Cortex of kidney (tissue), 1 donor: Measurements from ENCODE around the gene CCDC88B.

Source experiments
- DNase-seq: peaks from one replicate; lab custom pipeline; 2025; lab: John Stamatoyannopoulos, UW

Gene CCDC88B

DNA sequence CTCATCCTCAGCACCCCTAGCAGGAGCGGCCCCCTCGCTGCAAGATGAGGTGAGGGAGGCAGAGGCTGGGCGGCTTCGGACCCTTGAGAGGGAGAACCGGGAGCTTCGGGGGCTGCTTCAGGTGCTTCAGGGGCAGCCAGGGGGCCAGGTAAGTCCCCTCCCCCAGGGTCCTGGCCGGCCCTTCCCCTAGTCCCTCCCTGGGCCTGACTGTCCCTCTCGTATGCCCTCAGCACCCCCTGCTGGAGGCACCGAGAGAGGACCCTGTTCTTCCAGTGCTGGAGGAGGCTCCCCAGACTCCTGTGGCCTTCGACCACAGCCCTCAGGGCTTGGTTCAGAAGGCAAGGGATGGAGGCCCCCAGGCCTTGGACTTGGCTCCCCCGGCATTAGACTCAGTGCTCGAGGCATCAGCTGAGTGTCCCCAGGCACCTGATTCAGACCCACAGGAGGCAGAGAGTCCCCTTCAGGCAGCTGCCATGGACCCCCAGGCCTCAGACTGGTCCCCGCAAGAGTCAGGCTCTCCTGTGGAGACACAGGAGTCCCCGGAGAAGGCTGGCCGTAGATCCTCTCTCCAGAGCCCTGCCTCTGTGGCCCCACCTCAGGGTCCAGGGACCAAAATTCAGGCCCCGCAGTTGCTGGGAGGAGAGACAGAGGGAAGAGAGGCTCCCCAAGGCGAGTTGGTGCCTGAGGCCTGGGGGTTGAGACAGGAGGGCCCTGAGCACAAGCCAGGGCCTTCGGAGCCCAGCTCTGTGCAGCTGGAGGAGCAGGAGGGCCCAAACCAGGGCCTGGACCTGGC lies 4.0 kb downstream of the CCDC88B start:
- DNase-seq, result no peak

DNA sequence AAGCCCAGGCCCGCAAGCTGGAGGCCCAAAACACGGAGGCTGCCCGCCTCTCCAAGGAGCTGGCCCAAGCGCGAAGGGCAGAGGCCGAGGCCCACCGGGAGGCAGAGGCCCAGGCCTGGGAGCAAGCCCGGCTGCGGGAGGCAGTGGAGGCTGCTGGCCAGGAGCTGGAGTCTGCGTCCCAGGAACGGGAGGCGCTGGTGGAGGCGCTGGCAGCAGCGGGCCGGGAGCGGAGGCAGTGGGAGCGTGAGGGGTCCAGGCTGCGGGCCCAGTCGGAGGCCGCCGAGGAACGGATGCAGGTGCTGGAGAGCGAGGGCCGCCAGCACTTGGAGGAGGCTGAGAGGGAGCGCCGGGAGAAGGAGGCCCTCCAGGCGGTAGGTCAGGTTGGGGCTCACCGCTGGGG lies 4.8 kb downstream of the CCDC88B start:
- DNase-seq, result no peak

DNA sequence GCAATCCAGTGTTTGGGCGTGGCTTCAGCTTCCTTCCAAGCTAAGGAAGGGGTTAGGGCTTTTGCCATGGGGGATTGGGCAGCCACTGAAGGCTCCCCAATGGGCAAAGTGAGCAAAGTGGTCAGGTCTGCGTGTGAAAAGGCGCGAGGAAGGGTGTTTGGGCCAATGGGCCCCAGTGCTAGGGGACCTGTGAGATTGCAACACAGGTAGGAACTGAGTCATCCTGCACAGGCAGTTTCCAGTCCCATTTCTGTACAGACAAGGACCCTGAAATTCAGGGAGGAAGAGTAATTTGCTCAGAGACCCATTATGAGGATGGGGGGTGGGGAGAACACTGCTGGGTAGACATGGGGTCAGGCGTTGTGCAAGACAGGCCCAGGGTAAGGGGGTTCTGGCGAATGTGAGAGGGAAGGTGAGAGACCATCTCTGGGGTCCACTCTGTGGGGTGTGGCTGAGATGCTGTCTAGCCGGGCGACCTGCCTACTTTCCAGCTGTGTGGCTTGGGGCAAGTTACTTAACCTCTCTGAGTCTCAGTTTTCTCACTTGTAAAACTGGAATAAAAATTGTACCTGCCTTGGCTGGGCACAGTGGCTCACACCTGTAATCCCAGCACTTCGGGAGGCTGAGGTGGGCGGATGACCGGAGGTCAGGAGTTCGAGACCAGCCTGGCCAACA lies 7.3 kb downstream of the CCDC88B start:
- DNase-seq, result no peak

DNA sequence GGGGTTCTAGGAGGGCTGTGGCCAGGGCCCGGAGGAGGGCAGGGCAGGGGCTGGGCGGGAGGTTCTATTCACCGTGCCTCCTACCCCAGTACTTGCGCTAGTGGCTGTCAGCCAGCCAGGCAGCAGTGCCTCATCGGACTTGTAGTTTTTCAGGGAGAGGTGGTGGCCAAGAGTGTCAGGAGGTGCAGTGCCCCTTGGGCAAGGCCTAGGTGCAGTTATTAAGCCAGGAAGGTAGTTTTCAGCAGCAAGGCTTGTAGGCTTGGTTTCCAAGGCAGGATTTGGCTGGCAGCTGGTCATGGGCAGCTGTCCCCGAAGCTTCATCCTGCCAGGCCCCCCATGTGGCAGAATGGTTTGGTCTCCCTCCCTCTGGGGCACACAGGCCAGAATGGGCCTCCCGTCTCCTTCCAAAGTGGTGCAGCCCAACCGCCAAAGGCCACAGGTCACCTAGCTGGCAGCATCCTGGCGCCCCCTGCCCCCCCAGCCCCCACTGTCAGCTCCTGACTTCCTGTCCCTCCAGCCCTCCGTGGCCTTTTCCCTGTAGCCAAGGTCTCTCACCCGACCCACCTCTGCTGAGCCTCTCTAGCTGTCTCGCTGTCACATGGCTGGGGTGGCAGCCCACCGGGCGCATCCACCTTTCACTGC lies 8.5 kb downstream of the CCDC88B start:
- no peak for DNase-seq

DNA sequence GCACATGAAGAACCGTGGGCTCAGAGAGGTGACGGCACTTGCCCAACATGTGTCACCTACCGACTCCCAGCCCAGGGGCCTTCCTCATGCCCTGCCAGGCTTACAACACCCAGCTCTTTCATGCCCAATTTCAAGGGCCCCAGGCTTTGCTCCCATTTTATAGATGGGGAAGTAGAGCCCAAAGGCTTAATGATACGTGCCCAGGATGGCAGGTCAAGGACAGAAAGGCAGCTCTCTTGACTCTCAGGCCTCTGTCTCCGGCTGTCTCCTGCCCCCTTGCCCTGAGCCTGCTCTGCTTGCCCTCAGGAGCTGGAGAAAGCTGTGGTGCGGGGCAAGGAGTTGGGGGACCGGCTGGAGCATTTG lies 9.0 kb downstream of the CCDC88B start:
- no peak for DNase-seq

DNA sequence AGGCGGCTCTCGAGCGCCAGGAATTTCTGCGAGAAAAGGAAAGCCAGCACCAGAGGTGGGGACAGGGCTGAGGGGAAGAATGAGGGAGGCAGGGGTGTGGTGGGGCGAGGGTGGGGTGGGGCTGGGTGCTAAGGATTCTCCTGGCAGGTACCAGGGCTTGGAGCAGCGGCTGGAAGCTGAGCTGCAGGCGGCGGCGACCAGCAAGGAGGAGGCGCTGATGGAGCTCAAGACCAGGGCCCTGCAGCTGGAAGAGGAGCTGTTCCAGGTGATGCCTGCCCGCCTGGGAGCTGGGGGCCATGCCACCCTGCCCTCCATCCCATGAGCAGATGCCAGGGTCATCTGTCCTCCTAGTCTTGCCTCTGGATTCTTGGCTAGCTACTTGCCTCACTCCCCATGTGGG lies 9.4 kb downstream of the CCDC88B start:
- no peak for DNase-seq

DNA sequence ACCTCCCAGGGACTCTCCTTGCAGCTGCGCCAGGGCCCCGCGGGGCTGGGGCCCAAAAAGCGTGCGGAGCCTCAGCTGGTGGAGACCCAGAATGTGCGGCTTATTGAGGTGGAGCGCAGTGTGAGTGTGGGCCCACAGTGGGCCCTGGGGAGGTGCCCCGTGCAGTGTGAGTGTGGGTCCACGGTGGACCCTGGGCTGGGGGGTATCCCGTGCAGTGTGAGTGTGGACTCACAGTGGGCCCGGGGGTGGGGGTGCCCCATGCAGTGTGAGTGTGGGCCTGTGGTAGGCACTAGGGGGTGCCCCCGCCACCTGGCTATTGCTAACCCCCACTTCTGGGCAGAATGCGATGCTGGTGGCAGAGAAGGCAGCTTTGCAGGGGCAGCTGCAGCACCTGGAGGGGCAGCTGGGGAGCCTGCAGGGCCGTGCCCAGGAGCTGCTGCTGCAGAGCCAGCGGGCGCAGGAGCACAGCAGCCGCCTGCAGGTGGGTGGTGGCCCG lies 11.2 kb downstream of the CCDC88B start:
- no peak for DNase-seq

DNA sequence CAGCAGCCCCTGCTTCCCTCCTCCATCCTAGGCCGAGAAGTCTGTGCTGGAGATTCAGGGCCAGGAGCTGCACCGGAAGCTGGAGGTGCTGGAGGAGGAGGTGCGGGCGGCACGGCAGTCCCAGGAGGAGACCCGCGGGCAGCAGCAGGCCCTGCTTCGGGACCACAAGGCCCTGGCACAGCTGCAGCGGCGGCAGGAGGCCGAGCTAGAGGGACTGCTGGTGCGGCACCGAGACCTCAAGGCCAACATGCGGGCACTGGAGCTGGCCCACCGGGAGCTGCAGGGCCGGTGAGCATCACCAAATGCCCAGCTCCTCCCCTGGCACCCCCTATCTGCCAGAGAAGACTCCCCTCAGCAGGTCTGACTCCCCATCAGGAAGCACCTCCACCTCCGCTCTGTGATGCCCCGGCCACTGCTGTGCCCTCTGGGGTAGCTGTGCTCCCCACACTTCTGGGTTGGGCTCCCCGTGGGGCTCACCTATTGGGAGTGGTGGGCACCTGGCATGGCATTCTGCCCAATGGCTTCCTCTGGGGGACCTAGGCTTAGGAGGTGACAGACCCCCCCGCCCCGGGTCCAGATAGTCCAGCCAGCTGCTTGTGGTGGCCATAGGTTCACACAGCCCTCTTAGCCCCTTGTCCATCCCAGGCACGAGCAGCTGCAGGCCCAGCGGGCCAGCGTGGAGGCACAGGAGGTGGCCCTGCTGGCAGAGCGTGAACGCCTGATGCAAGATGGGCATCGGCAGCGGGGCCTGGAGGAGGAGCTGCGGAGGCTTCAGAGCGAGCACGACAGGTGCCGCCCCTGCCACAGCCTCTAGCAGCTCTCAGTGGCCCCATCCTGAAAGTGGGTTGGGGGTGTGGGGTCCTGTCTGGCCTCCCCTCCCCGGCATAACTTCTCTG lies 12.3 kb downstream of the CCDC88B start:
- DNase-seq, result no peak

DNA sequence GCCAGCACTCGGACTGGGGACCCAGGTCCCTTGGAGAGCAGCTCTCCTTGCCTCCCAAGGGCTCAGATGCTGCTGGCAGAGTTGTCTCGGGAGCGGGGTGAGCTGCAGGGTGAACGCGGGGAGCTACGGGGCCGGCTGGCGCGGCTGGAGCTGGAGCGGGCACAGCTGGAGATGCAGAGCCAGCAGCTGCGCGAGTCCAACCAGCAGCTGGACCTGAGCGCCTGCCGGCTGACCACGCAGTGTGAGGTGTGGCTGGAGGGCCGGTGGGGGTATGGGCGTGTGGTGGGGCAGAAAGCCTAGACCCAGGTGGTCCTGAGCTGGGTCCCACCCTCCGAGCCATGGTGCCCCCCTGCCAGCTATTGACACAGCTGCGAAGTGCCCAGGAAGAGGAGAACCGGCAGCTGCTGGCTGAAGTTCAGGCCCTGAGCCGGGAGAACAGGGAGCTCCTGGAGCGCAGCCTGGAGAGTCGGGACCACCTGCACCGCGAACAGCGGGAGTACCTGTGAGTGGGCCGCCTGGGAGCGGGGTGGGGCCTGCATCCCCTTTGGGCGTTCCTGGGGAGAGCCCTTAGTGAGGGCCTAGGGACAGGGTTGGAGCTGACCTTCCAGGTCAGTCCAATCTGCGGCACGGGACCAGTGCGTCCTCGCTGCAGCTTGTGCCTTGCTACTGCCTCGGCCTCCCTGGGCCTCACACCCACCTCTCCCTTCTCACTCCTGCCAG lies 13.2 kb downstream of the CCDC88B start:
- DNase-seq, result no peak

DNA sequence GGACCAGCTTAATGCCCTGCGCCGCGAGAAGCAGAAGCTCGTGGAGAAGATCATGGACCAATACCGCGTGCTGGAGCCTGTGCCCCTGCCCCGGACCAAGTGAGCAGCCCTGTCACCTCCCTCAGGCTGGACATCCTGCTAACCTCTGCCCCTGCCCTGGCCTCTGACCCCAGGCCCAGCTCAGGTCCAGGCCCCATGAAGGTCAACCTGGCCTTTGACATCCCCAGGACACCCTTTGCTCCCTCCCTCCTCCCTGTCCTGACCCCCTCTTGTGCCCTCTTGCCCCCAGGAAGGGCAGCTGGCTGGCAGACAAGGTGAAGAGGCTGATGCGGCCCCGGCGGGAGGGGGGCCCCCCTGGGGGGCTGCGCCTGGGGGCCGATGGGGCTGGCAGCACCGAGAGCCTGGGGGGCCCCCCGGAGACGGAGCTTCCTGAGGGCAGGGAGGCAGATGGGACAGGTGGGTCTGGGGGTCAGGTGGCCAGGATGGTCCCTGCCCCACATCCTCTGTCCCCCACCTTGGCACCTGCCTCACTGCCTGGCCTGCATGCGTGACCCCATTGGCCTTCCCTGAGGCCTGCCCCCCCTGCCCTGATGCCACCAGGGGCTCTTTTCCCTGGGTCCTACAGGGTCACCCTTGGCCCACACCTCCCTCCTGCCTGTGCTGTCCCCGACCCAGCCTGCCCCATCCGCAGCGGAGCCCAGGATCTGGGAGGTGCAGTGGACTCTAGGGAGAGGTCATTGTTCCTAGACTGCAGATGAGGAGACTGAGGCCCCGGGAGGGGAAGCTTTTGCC lies 13.9 kb downstream of the CCDC88B start:
- DNase-seq, result no peak

DNA sequence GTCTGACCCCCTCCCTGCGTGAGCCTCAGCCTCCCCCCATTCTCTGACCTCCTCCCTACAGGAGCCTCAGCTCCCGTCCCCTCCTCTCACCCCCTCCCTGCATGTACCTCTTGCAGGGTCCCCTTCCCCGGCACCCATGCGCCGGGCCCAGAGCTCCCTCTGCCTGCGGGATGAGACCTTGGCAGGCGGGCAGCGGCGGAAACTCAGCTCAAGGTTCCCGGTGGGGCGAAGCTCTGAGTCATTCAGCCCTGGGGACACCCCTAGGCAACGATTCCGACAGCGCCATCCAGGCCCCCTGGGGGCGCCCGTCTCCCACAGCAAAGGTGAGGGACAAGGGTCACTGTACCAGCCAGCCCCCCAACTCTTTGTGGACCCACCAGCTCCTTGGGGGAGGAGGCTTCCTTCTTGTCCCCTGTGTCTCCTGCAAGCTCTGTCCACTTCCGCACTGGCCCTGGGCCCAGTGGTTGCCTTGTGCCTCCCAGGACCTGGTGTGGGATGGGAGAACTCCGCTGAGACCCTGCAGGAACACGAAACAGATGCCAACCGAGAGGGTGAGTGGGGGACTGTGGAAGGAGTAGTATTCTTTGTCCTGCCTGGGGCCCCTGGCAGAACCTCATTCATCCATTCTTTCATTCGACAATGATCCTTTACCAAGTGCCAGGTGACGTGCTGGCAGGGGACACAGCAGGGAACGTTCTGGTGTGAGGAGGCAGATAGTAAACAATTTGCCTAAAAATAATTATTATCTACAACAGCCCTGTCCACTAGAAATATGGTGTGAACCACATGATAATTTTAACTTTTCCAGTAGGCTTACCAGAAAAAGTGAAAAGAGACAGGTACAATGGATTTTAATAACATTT lies 15.3 kb downstream of the CCDC88B start:
- no peak for DNase-seq

DNA sequence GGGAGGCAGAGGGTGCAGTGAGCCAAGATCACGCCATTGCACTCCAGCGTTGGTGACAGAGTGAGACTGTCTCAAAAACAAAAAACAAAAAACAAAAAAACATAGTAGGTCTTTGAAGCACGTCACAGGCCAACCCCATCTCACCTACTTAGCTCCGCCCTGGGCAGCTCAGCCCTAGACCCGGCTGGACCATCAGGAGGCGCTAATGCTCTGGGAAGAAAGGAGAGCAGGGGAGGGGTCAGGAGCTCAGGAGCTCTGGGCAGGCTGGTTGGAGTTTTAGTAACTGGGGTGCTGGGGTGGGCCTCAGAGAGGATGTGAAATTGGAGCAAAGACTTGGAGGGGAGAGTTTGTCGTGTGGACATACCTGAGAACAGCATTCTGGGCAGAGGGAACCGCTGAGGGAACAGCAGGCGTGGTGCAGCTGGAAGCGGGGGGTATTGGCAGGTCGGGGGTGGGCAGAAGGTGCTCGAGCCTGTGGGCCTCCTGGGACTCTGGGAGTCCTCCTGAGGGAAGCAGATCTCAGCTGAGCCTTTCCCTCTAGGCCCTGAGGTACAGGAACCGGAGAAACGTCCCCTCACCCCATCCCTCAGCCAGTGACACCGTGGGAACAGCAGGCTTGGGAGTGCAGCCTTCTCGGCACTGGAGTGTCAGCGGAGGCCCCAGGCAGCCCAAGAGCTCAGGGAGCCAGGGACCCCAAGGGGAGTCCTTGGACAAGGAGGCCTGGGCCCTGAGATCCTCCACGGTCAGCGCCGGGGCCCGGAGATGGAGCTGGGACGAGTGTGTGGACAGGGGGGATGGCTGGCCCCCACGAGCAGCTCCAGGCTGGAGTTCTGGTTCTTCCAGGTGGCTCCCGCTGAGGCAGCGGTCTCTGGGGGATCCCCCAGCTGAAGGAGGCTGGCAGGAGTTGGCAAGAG lies 16.8 kb downstream of the CCDC88B start:
- no peak for DNase-seq

DNA sequence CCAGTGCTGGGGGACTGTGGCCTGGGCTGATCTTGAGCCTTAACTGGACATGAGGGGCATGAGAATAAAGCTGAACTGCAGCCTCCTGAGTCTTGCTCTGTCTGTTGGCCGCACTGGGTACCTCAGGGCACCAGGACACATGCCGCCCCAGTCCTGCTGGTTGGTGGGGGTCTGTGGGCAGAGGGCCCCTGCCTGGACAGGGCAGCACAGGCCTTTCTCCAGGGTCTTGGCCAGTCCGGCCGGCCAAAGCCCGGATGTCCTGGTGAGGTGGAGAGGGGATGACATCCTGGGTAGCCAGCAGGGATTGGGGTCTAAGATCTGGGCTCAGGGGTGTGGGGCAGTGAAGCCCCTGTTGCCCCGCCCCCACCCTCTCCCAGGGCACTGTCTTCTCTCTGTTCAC lies 17.4 kb downstream of the CCDC88B start:
- no peak for DNase-seq

DNA sequence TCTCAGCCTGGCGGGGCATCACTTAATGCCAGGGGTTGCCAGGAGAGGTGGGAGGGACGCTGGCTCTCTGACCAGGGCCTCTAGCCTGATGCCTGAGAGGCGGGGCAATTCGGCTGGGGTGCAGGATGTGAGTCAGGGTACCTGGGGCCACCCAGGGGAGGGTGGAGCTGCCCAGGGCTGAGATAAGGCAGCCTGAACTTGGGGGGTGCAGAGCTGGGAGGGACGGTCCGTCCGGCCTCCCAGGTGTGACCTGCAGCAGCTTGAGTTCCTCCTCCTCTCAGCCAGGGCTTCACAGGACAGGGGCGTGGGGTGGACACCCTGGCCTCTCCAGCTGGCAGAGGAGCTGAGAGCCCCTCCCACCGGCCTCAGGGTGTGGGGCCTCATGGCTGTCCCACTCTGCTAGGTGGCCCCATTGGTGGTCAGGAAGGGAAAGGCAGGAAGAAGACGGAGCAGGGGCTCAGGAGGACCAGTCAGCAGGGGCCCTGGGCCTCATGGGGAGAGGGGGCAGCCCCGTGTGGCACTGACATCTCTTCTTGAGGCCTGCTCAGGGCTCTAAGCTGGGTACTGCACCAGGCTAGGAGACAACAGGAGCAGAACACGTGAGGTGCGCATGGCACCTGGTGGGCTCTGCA lies 18.0 kb downstream of the CCDC88B start:
- no peak for DNase-seq

DNA sequence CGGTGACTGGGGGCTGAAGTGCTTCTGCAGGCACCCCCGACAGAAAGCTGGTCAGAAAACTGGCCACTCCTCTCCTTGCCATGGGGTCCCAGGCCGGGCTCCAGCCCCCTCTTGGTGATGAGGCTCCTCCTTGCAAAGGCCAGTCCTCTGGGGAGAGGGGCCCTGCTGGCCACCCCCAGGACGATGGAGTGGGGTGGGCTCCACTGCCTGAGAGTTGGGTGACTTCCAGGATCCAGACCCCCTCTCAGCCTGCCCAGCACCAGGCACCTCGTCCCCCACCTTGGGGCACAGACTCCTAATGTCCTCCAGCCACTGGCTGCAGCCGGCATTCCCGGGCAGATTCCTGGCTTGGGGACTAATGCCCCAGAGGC lies 18.5 kb downstream of the CCDC88B start:
- DNase-seq, result no peak

DNA sequence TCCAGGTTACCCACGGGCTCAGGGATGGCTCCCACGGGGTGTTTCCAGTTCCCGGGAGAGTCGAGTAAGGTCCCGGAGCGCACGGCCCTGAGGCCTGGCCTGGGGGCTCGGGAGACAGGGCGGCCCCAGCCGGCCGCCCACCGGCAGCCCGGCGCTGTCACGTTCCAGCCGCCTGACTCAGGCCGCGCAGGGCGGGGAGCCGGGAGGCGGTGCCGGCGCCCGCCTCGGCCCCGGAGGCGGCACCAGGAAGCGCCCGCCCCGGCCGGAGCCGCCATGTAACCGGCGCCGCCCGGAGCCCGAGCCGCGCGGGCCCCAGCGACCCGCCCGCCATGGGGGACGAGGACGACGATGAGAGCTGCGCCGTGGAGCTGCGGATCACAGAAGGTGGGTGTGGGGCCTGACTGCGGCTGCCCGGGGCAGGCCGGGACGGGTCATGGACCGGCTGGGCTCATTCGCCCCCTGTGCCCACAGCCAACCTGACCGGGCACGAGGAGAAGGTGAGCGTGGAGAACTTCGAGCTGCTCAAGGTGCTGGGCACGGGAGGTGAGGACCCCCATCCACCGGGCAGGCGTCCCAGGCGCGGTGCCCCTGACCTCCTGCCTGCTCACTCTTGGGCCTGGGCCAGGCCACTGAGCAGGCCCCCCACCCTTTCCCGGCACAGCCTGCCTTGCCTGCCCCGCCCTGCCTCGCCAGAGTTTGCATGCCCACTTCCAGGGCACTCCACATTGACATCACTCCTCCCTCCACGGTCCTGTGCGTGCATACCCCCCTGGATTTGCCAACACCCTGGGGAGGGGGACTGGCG lies 19.1 kb downstream of the CCDC88B start, which contains the start of gene RPS6KA4:
Gene RPS6KA4, plus strand, starts transcription at position 256 of the 805 bp plus-strand sequence. Its CDS starts 74 bp downstream, at position 330.
- DNase-seq, result no peak
